A375 (cell line): Measurements from ENCODE around the gene SLC44A5. TPM values are rescaled to one million over a fixed set of nuclear protein-coding genes. Genes with fewer than 3 reads are reported as not detected.

Experiments used
- small RNA-seq: library from RNA; depleted of rRNA; stranded (forward); fragments of <200 nt; gene quantifications from one replicate; pipeline ENCODE3, GENCODE V24; 2014
- total RNA-seq: library from RNA; depleted of rRNA; stranded (reverse); fragments of >200 nt; shearing (Covaris generic); gene quantifications from 2 replicates; pipeline ENCODE4 v1.2.3, GENCODE V29; 2014; rRNA removed

The SLC44A5 gene
- total RNA-seq: 0.50 and 1.4 TPM in 2 replicates

DNA sequence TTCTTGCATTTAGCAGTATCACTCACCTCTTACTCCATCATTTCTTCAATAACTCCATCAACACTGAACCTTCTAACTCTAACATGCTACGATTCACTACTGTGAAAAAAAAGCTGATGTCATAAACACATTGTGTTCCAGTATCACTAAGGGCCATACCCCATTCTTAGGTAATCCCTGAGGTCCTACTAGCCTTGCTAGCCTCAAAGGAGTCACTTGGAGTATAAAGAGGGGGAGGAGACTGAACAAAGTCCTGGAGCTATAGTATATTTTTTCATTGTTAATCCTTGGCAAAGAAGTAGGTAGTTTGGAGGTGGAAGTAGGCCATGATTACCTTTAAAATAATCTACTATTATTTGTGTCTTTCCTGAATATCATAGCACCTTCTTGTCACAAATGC is at the start of gene SLC44A5:
Gene SLC44A5 (minus strand): TSS at position 101 of the 400 bp plus-strand sequence. CDS start 69,667 bp downstream, outside the sequence.

Small RNAs within 50 kb of the gene (small RNA-seq; reads per million reads assigned to genes)
- not detected for gene RNU6-503P
- not detected for gene RNU6-622P

Other genes with a start within 250 kb of the SLC44A5 start
- gene ACADM, start 113.6 kb upstream of the SLC44A5 start, total RNA-seq: 35.2 and 48.2 TPM in 2 replicates
- 173 and 194 TPM in 2 replicates for gene RABGGTB, start 175.1 kb upstream of the SLC44A5 start, total RNA-seq
- gene MSH4, start 185.8 kb upstream of the SLC44A5 start, total RNA-seq: 0.04 and 0.08 TPM in 2 replicates